Neural progenitor cell (in vitro differentiated cells): ENCODE data around the gene EIF5A.

Experiments used
- EZH2 ChIP-seq: fragments of 200-600 bp; sonication (generic); IDR thresholded peaks from 2 replicates; pipeline ENCODE4 v1.6.1; 2017; ENCODE audit warnings: antibody characterized with exemption, mild to moderate bottlenecking, moderate library complexity
- EZH2phosphoT487 ChIP-seq: fragments of 200-600 bp; sonication (generic); IDR thresholded peaks from 2 replicates; pipeline ENCODE4 v1.6.1; 2017; ENCODE audit warnings: antibody characterized with exemption
- TF ChIP-seq, protein P1 (sequence below): fragments of 200-600 bp; sonication (generic); IDR thresholded peaks from 2 replicates; pipeline ENCODE4 v1.5.1; 2017; ENCODE audit warnings: antibody characterized with exemption, mild to moderate bottlenecking

DNA sequence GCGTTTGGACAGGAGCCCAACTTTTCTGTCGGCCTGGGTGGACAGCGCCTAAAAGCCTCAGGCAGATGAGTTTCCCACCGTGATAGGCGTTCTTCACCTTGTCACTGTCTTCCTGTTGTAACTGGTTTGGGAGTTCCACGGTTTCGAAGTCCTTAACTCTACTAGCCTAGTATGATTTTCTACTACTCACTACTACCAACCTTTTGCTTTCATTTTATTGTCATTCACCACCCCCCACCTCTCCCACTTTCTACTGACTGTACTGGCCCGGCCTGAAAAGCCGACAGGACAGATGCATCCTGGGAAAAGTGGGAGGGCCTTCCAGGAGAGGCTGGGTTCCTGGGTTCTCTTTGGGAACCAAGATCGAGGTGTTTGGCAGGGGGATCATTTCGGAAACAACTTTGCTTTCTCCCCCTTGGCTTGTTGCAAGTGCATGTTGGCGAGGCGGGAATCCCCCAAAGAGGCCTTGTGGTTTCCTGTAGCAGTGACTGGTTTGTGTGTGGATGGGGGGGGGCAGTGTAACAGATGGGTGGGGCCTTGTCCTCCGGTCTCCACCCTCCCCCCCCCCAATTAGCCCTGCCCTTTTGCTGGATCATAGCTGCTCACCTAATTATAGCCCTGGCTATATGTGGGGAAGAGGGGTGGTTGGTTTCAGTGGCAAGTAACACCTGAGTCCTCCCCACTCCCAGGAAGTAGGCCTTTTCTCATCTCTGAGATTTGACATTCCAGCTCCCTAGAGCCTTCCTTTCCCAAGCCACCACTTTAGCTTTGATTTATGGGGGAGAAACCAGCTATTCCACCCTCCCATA, 1.4 kb downstream of the EIF5A start:
- TF ChIP-seq, protein P1, sequence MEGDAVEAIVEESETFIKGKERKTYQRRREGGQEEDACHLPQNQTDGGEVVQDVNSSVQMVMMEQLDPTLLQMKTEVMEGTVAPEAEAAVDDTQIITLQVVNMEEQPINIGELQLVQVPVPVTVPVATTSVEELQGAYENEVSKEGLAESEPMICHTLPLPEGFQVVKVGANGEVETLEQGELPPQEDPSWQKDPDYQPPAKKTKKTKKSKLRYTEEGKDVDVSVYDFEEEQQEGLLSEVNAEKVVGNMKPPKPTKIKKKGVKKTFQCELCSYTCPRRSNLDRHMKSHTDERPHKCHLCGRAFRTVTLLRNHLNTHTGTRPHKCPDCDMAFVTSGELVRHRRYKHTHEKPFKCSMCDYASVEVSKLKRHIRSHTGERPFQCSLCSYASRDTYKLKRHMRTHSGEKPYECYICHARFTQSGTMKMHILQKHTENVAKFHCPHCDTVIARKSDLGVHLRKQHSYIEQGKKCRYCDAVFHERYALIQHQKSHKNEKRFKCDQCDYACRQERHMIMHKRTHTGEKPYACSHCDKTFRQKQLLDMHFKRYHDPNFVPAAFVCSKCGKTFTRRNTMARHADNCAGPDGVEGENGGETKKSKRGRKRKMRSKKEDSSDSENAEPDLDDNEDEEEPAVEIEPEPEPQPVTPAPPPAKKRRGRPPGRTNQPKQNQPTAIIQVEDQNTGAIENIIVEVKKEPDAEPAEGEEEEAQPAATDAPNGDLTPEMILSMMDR = no peak
- TF ChIP-seq EZH2 (no peak), EZH2phosphoT487 (no peak)
